CD4-positive, alpha-beta T cell (primary cell): Measurements from ENCODE around the gene AP2B1. TPM values are rescaled to one million over a fixed set of nuclear protein-coding genes. Genes with fewer than 3 reads are reported as not detected.
"Not testable (repeated sequence)": the region's sequence is repeated elsewhere in the genome, so short reads cannot be mapped to it uniquely, and the experiment has no call there.

Experiments
- ATAC-seq: fragments of 200-7000 bp; cut with Tn5 transposase; one replicate; pipeline ENCODE4 v1.10.0; 2022; ENCODE audit warnings: mild to moderate bottlenecking; ENCODE audit not compliant: poor library complexity
- CTCF ChIA-PET: fragments of 350-600 bp; sonication (Branson Sonifier 250); formaldehyde crosslinking; loops from one replicate; lab custom pipeline; 2021; ENCODE audit warnings: antibody characterized with exemption, inconsistent platforms; lab: Charles Lee
- POLR2A ChIA-PET: fragments of 350-600 bp; sonication (Branson Sonifier 250); formaldehyde crosslinking; loops from one replicate; lab custom pipeline; 2021; ENCODE audit warnings: antibody characterized with exemption, inconsistent platforms; lab: Charles Lee
- DNase-seq, 14 experiments: peaks; one replicate each; pipeline ENCODE4 v3.0.0-alpha.2; 2013 to 2020; ENCODE audit warnings: mixed read lengths in 2 of 14
- H3K27ac ChIP-seq, 2 donors: one replicate each; pipeline versions ENCODE4 v1.5.1 to v1.7.0; 2013; ENCODE audit warnings: low read length in 2 of 2, low read depth in 1 of 2, mild to moderate bottlenecking in 1 of 2
- H3K27me3 ChIP-seq, 2 experiments: 1 replicate in 1 of 2; 2 replicates in 1 of 2; pipeline versions ENCODE4 v1.6.1 to v1.7.0; 2013; ENCODE audit warnings: low read length in 2 of 2, control low read depth in 1 of 2, mild to moderate bottlenecking in 1 of 2, moderate library complexity in 1 of 2; ENCODE audit not compliant: insufficient read depth in 2 of 2, control insufficient read depth in 1 of 2
- H3K36me3 ChIP-seq: one replicate; pipeline ENCODE4 v1.6.1; 2013; ENCODE audit warnings: low read length, control low read depth; ENCODE audit not compliant: insufficient read depth
- H3K4me1 ChIP-seq: one replicate; pipeline ENCODE4 v1.6.1; 2013; ENCODE audit warnings: low read length, control low read depth; ENCODE audit not compliant: insufficient read depth
- H3K4me3 ChIP-seq: one replicate; pipeline ENCODE4 v1.5.1; 2013; ENCODE audit warnings: mild to moderate bottlenecking, low read length, moderate library complexity
- H3K9me3 ChIP-seq, 2 experiments: 1 replicate in 1 of 2; 2 replicates in 1 of 2; pipeline versions ENCODE4 v1.6.1 to v1.7.0; 2013; ENCODE audit warnings: low read length in 2 of 2, mild to moderate bottlenecking in 2 of 2, control low read depth in 1 of 2, moderate library complexity in 1 of 2; ENCODE audit not compliant: control insufficient read depth in 1 of 2, insufficient read depth in 1 of 2
- H3K27ac Mint-ChIP-seq: one replicate; pipeline ENCODE4 v1.8.0; 2020; ENCODE audit warnings: mixed read lengths
- H3K27me3 Mint-ChIP-seq: one replicate; pipeline ENCODE4 v1.8.0; 2021; ENCODE audit warnings: mixed read lengths
- H3K36me3 Mint-ChIP-seq: one replicate; pipeline ENCODE4 v1.8.0; 2021; ENCODE audit warnings: low read depth, mixed read lengths
- H3K4me1 Mint-ChIP-seq: one replicate; pipeline ENCODE4 v1.8.0; 2021; ENCODE audit warnings: low read depth, mixed read lengths
- H3K4me3 Mint-ChIP-seq: one replicate; pipeline ENCODE4 v1.8.0; 2020; ENCODE audit warnings: mild to moderate bottlenecking, mixed read lengths
- H3K9me3 Mint-ChIP-seq: one replicate; pipeline ENCODE4 v1.8.0; 2020; ENCODE audit warnings: mixed read lengths
- intact Hi-C, 2 experiments: fragments of 100-400 bp; cut with DNase I in 1 of 2; cut with micrococcal nuclease in 1 of 2; formaldehyde crosslinking; loops; one replicate each; pipeline versions ENCODE4 v1.15.1 to v1.9.0; 2023 to 2025; cut with DNase I, micrococcal nuclease
- total RNA-seq, 174 experiments: library from RNA in 2 of 174; stranded (reverse) in 2 of 174; gene quantifications; one replicate each; pipeline ENCODE4 v1.2.3 and lab custom pipeline; 2021 to 2026
- TF ChIP-seq, protein P1 (sequence below): fragments of 200-600 bp; IDR thresholded peaks from one replicate; pipeline ENCODE4 v1.8.0; 2022; ENCODE audit warnings: antibody characterized with exemption, mild to moderate bottlenecking

AP2B1 gene
- total RNA-seq, 2 experiments from 2014 or later = 67.0 to 69.2 TPM

DNA sequence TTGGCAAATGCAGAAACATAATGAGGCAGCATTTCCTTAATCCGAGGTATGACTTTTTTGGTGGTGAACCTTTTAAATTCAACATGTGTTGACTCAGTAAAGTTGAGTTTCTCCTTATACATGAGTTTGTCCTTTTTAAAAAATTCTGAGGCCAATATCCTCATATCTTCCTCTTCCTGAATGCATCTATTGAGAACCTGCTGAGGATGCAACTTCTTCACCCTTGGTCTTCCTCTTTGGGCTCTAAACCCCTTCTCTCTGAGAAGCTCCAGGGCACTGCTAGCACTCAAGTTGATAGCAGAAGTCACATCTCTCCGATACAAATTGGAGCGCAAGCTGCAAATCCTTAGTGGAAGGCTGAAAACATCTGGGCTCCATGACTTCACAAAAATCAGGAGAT is 29.8 kb upstream of the AP2B1 start:
- H3K36me3 Mint-ChIP-seq = no peaks in the 10 kb centered on the region
- Histone ChIP-seq H3K4me3 (no peak overlapping the region), H3K9me3 (no peaks in the 10 kb centered on the region), H3K27ac (no peak overlapping the region), H3K4me1 (no peaks in the 10 kb centered on the region), H3K36me3 (no peaks in the 10 kb centered on the region), H3K27me3 (peaks cover 0 to 5% of the 10 kb centered on the region in 2 experiments)
- POLR2A ChIA-PET = no interaction called here
- CTCF ChIA-PET = no interaction called here
- H3K4me3 Mint-ChIP-seq = no peak overlapping the region
- ATAC-seq (no peak), DNase-seq (no peak)
- H3K27me3 Mint-ChIP-seq = peaks cover 8% of the 10 kb centered on the region
- TF ChIP-seq, protein P1, sequence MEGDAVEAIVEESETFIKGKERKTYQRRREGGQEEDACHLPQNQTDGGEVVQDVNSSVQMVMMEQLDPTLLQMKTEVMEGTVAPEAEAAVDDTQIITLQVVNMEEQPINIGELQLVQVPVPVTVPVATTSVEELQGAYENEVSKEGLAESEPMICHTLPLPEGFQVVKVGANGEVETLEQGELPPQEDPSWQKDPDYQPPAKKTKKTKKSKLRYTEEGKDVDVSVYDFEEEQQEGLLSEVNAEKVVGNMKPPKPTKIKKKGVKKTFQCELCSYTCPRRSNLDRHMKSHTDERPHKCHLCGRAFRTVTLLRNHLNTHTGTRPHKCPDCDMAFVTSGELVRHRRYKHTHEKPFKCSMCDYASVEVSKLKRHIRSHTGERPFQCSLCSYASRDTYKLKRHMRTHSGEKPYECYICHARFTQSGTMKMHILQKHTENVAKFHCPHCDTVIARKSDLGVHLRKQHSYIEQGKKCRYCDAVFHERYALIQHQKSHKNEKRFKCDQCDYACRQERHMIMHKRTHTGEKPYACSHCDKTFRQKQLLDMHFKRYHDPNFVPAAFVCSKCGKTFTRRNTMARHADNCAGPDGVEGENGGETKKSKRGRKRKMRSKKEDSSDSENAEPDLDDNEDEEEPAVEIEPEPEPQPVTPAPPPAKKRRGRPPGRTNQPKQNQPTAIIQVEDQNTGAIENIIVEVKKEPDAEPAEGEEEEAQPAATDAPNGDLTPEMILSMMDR = no peak
- no peaks in the 10 kb centered on the region for H3K4me1 Mint-ChIP-seq
- H3K27ac Mint-ChIP-seq = no peak overlapping the region
- H3K9me3 Mint-ChIP-seq = no peaks in the 10 kb centered on the region
- intact Hi-C loops = loop anchor here in 1 of 2 experiments (5.0 kb wide), 1 partner anchor 190 kb away; no protein-coding TSS in a partner anchor

DNA sequence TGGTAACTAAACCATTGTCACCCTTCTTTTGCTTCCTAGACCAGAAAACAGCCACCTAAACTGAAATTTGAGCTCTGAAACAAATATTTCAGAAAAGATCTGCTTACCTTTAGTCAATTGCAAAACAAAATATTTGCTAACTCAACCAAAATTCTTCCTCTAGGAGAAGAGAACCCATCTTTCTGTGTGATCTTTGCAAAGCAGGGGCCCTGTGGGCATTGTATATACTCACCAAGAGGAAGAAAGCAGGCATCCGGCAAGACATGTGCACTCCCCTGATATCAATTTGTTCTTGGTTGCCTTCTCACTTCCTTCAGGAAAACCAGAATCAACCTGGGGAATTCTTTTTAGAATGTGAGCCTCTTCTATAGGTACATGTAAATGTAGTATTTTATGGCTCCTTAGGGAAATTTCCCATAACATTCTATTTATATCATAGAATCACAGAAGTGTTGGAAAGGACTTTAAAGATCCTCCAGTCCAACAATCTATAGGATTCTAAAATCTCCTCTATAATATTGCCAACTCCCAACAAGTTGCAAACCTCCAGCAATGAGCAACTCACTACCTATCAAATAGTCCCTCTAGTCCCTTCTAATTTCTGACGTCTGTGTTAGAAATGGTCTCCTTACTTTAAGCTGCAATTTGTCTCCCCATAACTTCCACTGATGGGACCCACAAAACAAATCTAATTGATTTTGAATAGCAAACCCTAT is 27.5 kb upstream of the AP2B1 start:
- TF ChIP-seq, protein P1 = no peak
- no peak overlapping the region for H3K27ac Mint-ChIP-seq
- no peaks in the 10 kb centered on the region for H3K4me1 Mint-ChIP-seq
- ATAC-seq (no peak), DNase-seq (no peak)
- Histone ChIP-seq H3K4me3 (no peak overlapping the region), H3K27me3 (peaks cover 0 to 5% of the 10 kb centered on the region in 2 experiments), H3K36me3 (no peaks in the 10 kb centered on the region), H3K9me3 (no peaks in the 10 kb centered on the region), H3K27ac (no peak overlapping the region), H3K4me1 (no peaks in the 10 kb centered on the region)
- intact Hi-C loops = loop anchor here in 1 of 2 experiments (5.0 kb wide), 1 partner anchor 188 kb away; no protein-coding TSS in a partner anchor
- CTCF ChIA-PET = no interaction called here
- H3K27me3 Mint-ChIP-seq = peaks cover 13% of the 10 kb centered on the region
- no peaks in the 10 kb centered on the region for H3K36me3 Mint-ChIP-seq
- POLR2A ChIA-PET = no interaction called here
- no peak overlapping the region for H3K4me3 Mint-ChIP-seq
- no peaks in the 10 kb centered on the region for H3K9me3 Mint-ChIP-seq

DNA sequence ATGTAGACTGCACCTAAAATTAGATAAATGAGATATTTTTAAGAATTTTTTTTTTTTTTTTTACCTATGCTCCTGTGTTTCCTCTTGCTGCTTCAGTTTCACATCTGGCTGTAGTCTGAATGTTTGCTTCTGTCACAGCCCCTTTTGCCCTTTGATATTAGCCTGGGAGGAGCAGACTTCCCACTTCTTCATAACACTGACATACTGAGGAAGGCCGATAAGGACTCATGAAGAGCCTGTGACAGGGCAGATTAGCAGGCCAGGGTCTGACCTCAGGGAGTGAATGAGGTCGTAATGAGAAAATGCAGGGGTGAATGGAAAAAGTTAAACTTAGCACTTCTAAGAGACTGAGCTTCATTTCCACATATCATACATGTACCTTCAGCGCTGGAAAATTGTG is 26.4 kb upstream of the AP2B1 start, which contains the start of gene SLFN14:
TSS of gene SLFN14 (minus strand) at position 117 of the 400 bp plus-strand sequence. CDS start 2,757 bp downstream, outside the sequence.
- peaks cover 0 to 5% of the 10 kb centered on the region in 2 experiments for H3K27me3 ChIP-seq
- intact Hi-C loops = no loop called here
- Mint-ChIP-seq H3K4me3 (no peak within 1 kb of the TSS), H3K36me3 (no peaks in the 10 kb centered on the region), H3K27ac (no peak within 1 kb of the TSS), H3K4me1 (no peaks in the 10 kb centered on the region), H3K27me3 (peaks cover 13% of the 10 kb centered on the region), H3K9me3 (no peaks in the 10 kb centered on the region)
- no peak within 1 kb of the TSS for H3K4me3 ChIP-seq
- CTCF ChIA-PET = no interaction called here
- no peak within 1 kb of the TSS for H3K27ac ChIP-seq
- ATAC-seq (no peak), DNase-seq (no peak)
- no peaks in the 10 kb centered on the region for H3K9me3 ChIP-seq
- POLR2A ChIA-PET = no interaction called here
- TF ChIP-seq, protein P1 = no peak
- H3K4me1 ChIP-seq = no peaks in the 10 kb centered on the region
- H3K36me3 ChIP-seq = no peaks in the 10 kb centered on the region

DNA sequence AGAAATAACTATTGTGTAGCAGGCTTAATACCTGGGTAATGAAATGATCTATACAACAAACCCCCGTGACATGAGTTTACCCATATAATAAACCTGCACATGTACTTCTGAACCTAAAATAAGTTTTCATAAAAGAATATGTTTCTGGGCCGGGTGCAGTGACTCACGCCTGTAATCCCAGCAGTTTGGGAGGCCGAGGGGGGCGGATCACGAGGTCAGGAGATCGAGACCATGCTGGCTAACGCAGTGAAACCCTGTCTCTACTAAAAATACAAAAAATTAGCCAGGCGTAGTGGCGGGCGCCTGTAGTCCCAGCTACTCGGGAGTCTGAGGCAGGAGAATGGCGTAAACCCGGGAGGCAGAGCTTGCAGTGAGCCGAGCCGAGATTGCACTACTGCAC is 23.9 kb upstream of the AP2B1 start:
- ATAC-seq, H3K27me3 ChIP-seq, H3K4me3 ChIP-seq, H3K9me3 ChIP-seq, DNase-seq, H3K27ac Mint-ChIP-seq, H3K36me3 Mint-ChIP-seq, H3K27ac ChIP-seq, H3K36me3 ChIP-seq, intact Hi-C loops, H3K9me3 Mint-ChIP-seq, CTCF ChIA-PET, H3K4me3 Mint-ChIP-seq, H3K4me1 ChIP-seq: not testable (repeated sequence)
- Mint-ChIP-seq H3K27me3 (peaks cover 13% of the 10 kb centered on the region), H3K4me1 (peaks cover 13% of the 10 kb centered on the region)
- POLR2A ChIA-PET = interaction anchor here (1.2 kb wide), 1 partner anchor 18 kb away, joined by 4 read pairs; no protein-coding TSS in a partner anchor
